Renal cortical epithelial cell (primary cell): ENCODE results near the gene C6orf136. TPM values are rescaled to one million over a fixed set of nuclear protein-coding genes. Genes with fewer than 3 reads are reported as not detected.

Experiments
- DNase-seq: peaks from one replicate; pipeline ENCODE4 v3.0.0-alpha.2; 2011; ENCODE audit warnings: low read depth
- total RNA-seq: library from RNA; depleted of rRNA; stranded (reverse); fragments of >200 nt; gene quantifications from 2 replicates; pipeline ENCODE4 v1.2.3, GENCODE V29; 2014

Gene C6orf136
- total RNA-seq, 1 donor from 2014 or later: 7.3 TPM

DNA sequence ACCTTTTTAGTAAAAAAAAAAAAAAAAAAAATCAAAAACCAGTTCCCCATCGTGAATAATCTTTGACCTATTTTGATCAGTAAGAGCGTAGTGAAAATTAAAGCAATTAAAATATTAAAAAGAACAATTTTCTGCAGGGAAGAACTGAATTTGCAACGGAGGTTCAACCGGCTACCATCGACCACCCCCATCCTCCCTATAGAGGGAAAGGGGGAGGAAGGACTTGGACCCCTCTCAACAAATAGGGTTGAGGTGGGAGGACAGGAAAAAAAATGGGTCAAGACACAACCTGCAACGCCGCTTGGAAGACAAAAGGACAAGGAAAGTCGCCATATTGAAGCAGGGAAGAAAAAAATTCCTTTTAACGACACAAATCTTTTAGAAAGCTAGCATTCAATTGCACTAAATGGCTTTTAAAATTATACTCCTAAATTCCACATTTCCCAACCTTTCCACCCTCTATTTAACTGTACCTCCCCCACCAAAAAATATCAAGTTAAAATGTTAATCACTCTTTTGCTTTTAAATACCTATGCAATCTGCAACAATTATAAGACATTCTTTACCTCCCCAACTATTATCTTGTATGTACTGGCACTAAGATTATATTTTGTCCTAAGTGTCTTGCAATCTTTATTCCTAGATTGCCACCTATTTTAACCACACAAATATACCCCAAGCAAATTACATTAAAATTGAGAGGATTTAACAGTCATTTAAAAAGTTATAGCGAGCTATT is 31.5 kb upstream of the C6orf136 start:
- peak; percentile 75 for DNase-seq

- DNase-seq: peak; percentile 28
These were observed 30.7 kb upstream of the C6orf136 start for GRCh38 chr6:30615958-30616810.

GRCh38 chr6:30616811-30617564 is 29.9 kb upstream of the C6orf136 start, which contains the start of gene PPP1R10:
Gene PPP1R10, minus strand, starts transcription at chr6:30617243. Its CDS starts 7,299 bp downstream, at chr6:30609944.
- DNase-seq: peak; percentile 100

- peak; percentile 96 for DNase-seq
These were observed 29.2 kb upstream of the C6orf136 start, which contains the start of gene MRPS18B for GRCh38 chr6:30617565-30618269. Gene MRPS18B, plus strand, starts transcription at chr6:30617840. Its CDS starts 26 bp downstream, at chr6:30617866.

DNA sequence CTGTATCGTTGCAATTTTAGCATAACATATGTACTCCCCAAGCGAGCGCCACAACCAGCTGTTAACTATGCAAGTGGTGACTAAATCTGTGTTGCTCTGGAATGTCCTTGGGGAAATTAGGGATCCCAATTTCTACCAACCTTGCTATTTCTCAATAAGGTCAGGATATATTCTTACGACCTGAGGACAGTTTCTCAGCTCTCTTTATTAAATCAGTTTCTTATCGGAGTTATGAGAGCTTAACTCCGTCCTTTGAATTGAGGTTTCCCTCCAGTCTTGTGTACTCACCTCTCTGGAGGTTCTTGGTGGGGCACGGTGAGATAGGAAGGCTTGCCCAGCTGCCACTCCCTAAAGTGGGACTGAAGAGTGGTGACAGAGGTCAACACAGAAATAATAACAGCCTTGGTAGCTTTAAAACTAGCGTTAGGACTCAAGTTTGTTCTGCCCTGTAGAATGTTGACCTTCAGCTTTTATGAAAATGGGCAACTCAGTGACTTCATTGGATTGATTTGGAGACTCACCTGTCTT is 28.6 kb upstream of the C6orf136 start:
- no peak for DNase-seq

GRCh38 chr6:30619561-30619960 is 27.4 kb upstream of the C6orf136 start:
- DNase-seq: no peak

DNA sequence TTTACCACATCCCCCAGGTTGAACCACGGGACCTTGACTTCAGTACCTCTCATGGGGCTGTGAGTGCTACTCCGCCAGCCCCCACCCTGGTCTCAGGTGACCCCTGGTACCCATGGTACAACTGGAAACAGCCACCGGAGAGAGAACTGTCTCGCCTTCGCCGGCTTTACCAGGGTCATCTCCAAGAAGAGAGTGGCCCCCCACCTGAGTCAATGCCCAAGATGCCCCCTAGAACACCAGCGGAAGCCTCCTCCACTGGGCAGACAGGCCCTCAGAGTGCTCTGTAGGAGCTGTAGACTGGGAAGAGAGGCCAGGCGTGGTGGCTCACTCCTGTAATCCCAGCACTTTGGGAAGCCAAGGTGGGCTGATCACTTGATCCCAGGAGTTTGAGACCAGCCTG is 21.4 kb upstream of the C6orf136 start:
- DNase-seq: no peak

DNA sequence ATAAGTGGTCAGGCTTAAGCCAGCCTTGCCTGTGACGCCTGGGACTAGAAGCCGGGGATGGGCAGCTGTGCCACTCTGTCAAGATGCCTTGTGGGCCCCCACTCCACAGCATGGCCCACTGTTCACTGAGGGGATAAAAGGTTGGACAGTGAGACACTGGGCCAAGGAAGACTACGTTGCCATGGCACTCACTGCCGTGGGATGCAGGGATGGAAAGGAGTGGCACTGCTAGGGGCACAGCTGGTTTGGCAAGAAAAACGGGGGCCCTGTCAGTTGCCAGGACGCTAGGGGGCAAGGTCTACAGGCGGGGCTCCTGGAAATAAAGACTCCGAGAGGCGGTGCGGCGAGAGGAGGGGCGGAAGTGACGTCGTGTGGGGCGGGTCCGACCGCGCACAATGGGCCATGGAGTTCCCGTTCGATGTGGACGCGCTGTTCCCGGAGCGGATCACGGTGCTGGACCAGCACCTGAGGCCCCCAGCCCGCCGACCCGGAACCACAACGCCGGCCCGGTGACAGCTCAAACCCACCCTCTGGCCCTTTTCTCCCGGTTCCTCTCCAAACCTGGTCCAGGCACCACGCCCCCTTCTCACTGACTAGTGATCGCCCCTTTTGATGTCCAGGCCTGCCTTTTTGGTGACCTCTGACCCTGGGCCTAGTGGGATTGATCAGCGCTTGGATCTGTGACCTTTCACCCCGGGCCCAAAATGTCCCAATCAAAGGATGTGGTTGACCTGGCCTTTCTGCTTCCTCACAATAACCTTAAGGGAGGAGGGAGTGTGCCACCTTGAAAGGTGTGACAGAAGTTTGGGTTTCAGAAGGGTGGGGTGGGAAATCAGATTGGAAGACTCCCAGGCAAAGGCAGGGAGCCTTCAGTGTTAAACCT is 20.2 kb upstream of the C6orf136 start, which contains the start of gene ATAT1:
TSS of gene ATAT1 (plus strand) at position 391 of the 883 bp plus-strand sequence.
- peak; percentile 47 for DNase-seq

- no peak for DNase-seq
These were observed 11.1 kb upstream of the C6orf136 start for GRCh38 chr6:30635834-30636233.

GRCh38 chr6:30640481-30640880 is 6.5 kb upstream of the C6orf136 start:
- no peak for DNase-seq

- DNase-seq: no peak
These were observed 5.9 kb upstream of the C6orf136 start for GRCh38 chr6:30641048-30641447.

DNA sequence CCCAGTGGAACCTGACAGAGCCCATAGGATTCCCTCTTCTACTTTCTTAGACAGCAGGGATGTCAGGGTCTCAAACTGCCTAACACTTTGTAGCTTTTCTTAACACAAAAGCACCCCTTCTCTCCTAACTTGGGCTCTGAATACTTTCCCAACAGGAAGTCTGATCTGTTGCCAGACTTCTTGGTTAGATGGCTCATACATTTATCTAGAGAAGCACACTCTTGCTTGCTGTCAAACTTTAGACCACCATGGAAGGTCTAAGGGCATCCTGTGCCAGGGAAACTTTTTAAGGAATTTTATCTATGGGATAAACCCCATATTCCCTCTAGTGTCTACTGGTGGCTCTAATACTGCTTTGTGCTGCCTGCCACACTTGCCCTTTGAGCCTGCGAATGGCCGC is 3.3 kb upstream of the C6orf136 start:
- no peak for DNase-seq

GRCh38 chr6:30644769-30645168 is 2.2 kb upstream of the C6orf136 start:
- DNase-seq: no peak

DNA sequence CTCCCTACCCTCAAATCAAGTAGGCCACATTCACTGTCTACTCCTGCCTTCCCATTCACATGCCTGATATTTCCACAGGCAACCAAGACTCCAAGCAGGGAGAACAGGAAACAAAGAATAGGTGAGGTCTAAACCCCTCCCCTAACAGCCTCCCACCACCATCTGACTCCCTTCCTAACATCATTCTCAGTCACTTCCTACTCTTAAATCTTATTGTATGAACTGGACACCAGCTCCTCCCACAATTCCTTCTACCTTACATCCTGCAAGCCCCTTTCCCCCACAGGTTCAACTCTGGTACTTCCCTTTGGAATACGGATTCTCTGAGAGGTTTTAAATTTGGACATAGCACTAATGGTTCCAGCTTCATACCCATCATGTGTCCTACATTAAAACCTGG is 944 bp upstream of the C6orf136 start:
- DNase-seq: no peak

- DNase-seq: peak; percentile 33
These were observed 546 bp downstream of the C6orf136 start for GRCh38 chr6:30647242-30648116.

GRCh38 chr6:30651143-30651542 is 4.2 kb downstream of the C6orf136 start:
- DNase-seq: no peak

- no peak for DNase-seq
These were observed 8.1 kb downstream of the C6orf136 start for GRCh38 chr6:30654798-30655742.

DNA sequence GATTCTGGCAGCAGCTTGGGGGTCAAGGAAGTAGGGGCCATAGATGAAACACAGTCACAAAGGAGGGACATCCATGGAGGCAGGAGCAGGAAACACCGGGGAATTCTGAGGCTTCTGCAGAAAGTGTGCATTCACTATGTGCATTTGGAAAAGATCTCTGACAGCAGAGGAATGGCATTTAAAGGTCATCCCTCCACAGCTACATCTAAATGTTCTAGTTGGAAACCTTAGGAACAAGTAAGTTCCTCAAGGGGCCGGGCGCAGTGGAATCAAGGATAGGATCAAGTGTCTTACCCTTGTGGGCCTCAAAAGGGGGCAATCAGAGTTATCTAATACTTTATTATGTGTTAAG is 8.8 kb downstream of the C6orf136 start:
- no peak for DNase-seq
